Measurements from ENCODE around the gene CBLN3.

The CBLN3 gene

GRCh38 chr14:24378981-24379906, 50.2 kb downstream of the CBLN3 start:
- no peak for DNase-seq

- DNase-seq: no peak
Measured at GRCh38 chr14:24378327-24378726, 51.1 kb downstream of the CBLN3 start.

GRCh38 chr14:24377657-24378056, 51.8 kb downstream of the CBLN3 start:
- no peak for DNase-seq

- no peak for DNase-seq
Measured at GRCh38 chr14:24377126-24377525, 52.3 kb downstream of the CBLN3 start.

All from NCI-H1092 treated with DMSO at 0.1 percent for 48 hours (cell line).